GM23338 (cell line): ENCODE results near the gene KIF22. TPM values are rescaled to one million over a fixed set of nuclear protein-coding genes. Genes with fewer than 3 reads are reported as not detected.

Experiments used
- ATAC-seq: fragments of 200-7000 bp; cut with Tn5 transposase; 3 replicates; pipeline ENCODE4 v1.9.1; 2020
- DNase-seq: peaks from one replicate; pipeline ENCODE4 v3.0.0-alpha.2; 2015; ENCODE audit warnings: low spot score
- H2AFZ ChIP-seq: fragments of 200-600 bp; sonication (generic); 2 replicates; pipeline ENCODE4 v1.8.0; 2016; ENCODE audit warnings: antibody characterized with exemption, mild to moderate bottlenecking, moderate library complexity
- H3F3A ChIP-seq: fragments of 200-600 bp; sonication (generic); replicated peaks from 2 replicates; pipeline ENCODE4 v1.8.0; 2017; ENCODE audit warnings: antibody characterized with exemption, mixed run types, low read depth
- H3K27ac ChIP-seq: fragments of 200-600 bp; sonication (generic); 2 replicates; pipeline ENCODE4 v1.6.1; 2016; ENCODE audit warnings: low read depth
- H3K27me3 ChIP-seq: fragments of 200-600 bp; sonication (generic); 2 replicates; pipeline ENCODE4 v1.8.0; 2016; ENCODE audit warnings: mild to moderate bottlenecking, mixed run types, moderate library complexity; ENCODE audit not compliant: insufficient read depth
- H3K36me3 ChIP-seq: fragments of 200-600 bp; sonication (generic); 2 replicates; pipeline ENCODE4 v1.8.0; 2016; ENCODE audit warnings: mild to moderate bottlenecking; ENCODE audit not compliant: insufficient read depth
- H3K4me1 ChIP-seq: fragments of 200-600 bp; sonication (generic); 2 replicates; pipeline ENCODE4 v1.8.0; 2016; ENCODE audit warnings: mild to moderate bottlenecking, moderate library complexity; ENCODE audit not compliant: insufficient read depth
- H3K4me2 ChIP-seq: fragments of 200-600 bp; sonication (generic); 2 replicates; pipeline ENCODE4 v1.7.1; 2017; ENCODE audit warnings: mixed run types
- H3K4me3 ChIP-seq: fragments of 200-600 bp; sonication (generic); 2 replicates; pipeline ENCODE4 v1.6.1; 2016; ENCODE audit warnings: mixed run types
- H3K79me2 ChIP-seq: fragments of 200-600 bp; sonication (generic); replicated peaks from 2 replicates; pipeline ENCODE4 v1.8.0; 2017; ENCODE audit warnings: mild to moderate bottlenecking; ENCODE audit not compliant: insufficient read depth
- H3K9me2 ChIP-seq: fragments of 200-600 bp; sonication (generic); 2 replicates; pipeline ENCODE4 v1.8.0; 2017; ENCODE audit not compliant: insufficient read depth
- H4K20me1 ChIP-seq: fragments of 200-600 bp; sonication (generic); replicated peaks from 2 replicates; pipeline ENCODE4 v1.8.0; 2017; ENCODE audit warnings: mild to moderate bottlenecking; ENCODE audit not compliant: insufficient read depth
- H3K27ac Mint-ChIP-seq: 2 replicates; pipeline ENCODE4 v1.8.0; 2020; ENCODE audit warnings: inconsistent platforms, mild to moderate bottlenecking, moderate library complexity, mixed read lengths
- H3K27me3 Mint-ChIP-seq: 3 replicates; pipeline ENCODE4 v1.8.0; 2022; ENCODE audit warnings: low read depth, mild to moderate bottlenecking, moderate library complexity, mixed read lengths, inconsistent platforms; ENCODE audit not compliant: insufficient read depth, poor library complexity
- H3K36me3 Mint-ChIP-seq: 3 replicates; pipeline ENCODE4 v1.8.0; 2021; ENCODE audit warnings: low read depth, mild to moderate bottlenecking, inconsistent platforms, moderate library complexity, mixed read lengths
- H3K4me1 Mint-ChIP-seq: 3 replicates; pipeline ENCODE4 v1.8.0; 2020; ENCODE audit warnings: mild to moderate bottlenecking, inconsistent platforms, mixed read lengths
- H3K4me3 Mint-ChIP-seq: 3 replicates; pipeline ENCODE4 v1.8.0; 2021; ENCODE audit warnings: moderate library complexity, mild to moderate bottlenecking, inconsistent platforms, mixed read lengths
- H3K9me3 Mint-ChIP-seq: 3 replicates; pipeline ENCODE4 v1.8.0; 2020; ENCODE audit warnings: moderate library complexity, mild to moderate bottlenecking, inconsistent platforms, mixed read lengths
- EZH2 ChIP-seq: fragments of 200-600 bp; sonication (generic); IDR thresholded peaks from one replicate; pipeline ENCODE4 v1.8.0; 2017; ENCODE audit warnings: antibody characterized with exemption, mild to moderate bottlenecking, low read depth; ENCODE audit not compliant: unreplicated experiment
- JUNB ChIP-seq: IDR thresholded peaks from one replicate; pipeline ENCODE4 v1.6.1; 2016; ENCODE audit warnings: antibody characterized with exemption; ENCODE audit not compliant: unreplicated experiment
- NANOG ChIP-seq: IDR thresholded peaks from 2 replicates; pipeline ENCODE4 v1.6.1; 2016; ENCODE audit warnings: antibody characterized with exemption, borderline replicate concordance
- POLR2AphosphoS5 ChIP-seq: IDR thresholded peaks from 2 replicates; pipeline ENCODE4 v1.6.1; 2016; ENCODE audit warnings: antibody characterized with exemption, low read depth
- REST ChIP-seq: IDR thresholded peaks from one replicate; pipeline ENCODE4 v1.6.1; 2018; ENCODE audit warnings: antibody characterized with exemption; ENCODE audit not compliant: unreplicated experiment
- STAT1 ChIP-seq: IDR thresholded peaks from one replicate; pipeline ENCODE4 v1.6.1; 2016; ENCODE audit warnings: antibody characterized with exemption; ENCODE audit not compliant: unreplicated experiment
- ZNF114 ChIP-seq: fragments of 250-450 bp; sonication (Bioruptor Pico); IDR thresholded peaks from 2 replicates; pipeline ENCODE4 v1.5.0; 2020; ENCODE audit warnings: mild to moderate bottlenecking, moderate library complexity
- ZNF331 ChIP-seq: fragments of 250-450 bp; sonication (Bioruptor Pico); IDR thresholded peaks from 2 replicates; pipeline ENCODE4 v1.5.0; 2020; ENCODE audit warnings: low read depth, mild to moderate bottlenecking, moderate library complexity
- ZNF462 ChIP-seq: fragments of 250-450 bp; sonication (Bioruptor Pico); IDR thresholded peaks from 2 replicates; pipeline ENCODE4 v1.5.0; 2020; ENCODE audit warnings: mild to moderate bottlenecking, moderate library complexity
- polyA plus RNA-seq: library from polyadenylated mRNA; unstranded; fragments of >200 nt; fragmentation: Nextera tagmentation; extraction: Ambion mirVana; gene quantifications from 2 replicates; pipeline ENCODE4 v1.2.1, GENCODE V29; 2016
- total RNA-seq: library from RNA; depleted of rRNA; stranded (reverse); fragments of >200 nt; shearing (Covaris generic); gene quantifications from 2 replicates; pipeline ENCODE4 v1.2.3, GENCODE V29; 2014
- TF ChIP-seq, protein P1 (sequence below), 2 experiments: fragments of 200-600 bp in 1 of 2; sonication (generic) in 1 of 2; conservative IDR thresholded peaks; 2 replicates each; pipeline versions ENCODE4 v1.5.1 to v1.6.1; 2016 to 2017; ENCODE audit warnings: antibody characterized with exemption in 2 of 2, low read depth in 2 of 2, mild to moderate bottlenecking in 2 of 2, moderate library complexity in 1 of 2

Gene KIF22
- total and polyA plus RNA-seq, 2 experiments from 2014 or later = 110 to 192 TPM

- H3K4me3 Mint-ChIP-seq = no peak overlapping the region
- H3K4me1 ChIP-seq = no peaks in the 10 kb centered on the region
- no peak overlapping the region for H3K4me2 ChIP-seq
- H3K79me2 ChIP-seq = no peaks in the 10 kb centered on the region
- no peak for DNase-seq
- H3K27ac Mint-ChIP-seq = no peak overlapping the region
- no peak for ATAC-seq
- H3K27me3 Mint-ChIP-seq = peaks cover 9% of the 10 kb centered on the region
- H3K27me3 ChIP-seq = no peaks in the 10 kb centered on the region
- peaks cover 8% of the 10 kb centered on the region; the same call in 2 of the 3 replicates for H3K4me1 Mint-ChIP-seq
- no peaks in the 10 kb centered on the region for H3K36me3 ChIP-seq
- no peak overlapping the region for H3K27ac ChIP-seq
- no peak overlapping the region for H2AFZ ChIP-seq
- H3K4me3 ChIP-seq = no peak overlapping the region
- H3F3A ChIP-seq = no peaks in the 10 kb centered on the region
- no peaks in the 10 kb centered on the region for H4K20me1 ChIP-seq
- no peaks in the 10 kb centered on the region for H3K9me2 ChIP-seq
- no peaks in the 10 kb centered on the region for H3K36me3 Mint-ChIP-seq
- no peak for TF ChIP-seq POLR2AphosphoS5
- no peaks in the 10 kb centered on the region; the same call in 2 of the 3 replicates for H3K9me3 Mint-ChIP-seq
Observed at GRCh38 chr16:29844575-29845331, 54.2 kb downstream of the KIF22 start.

- Mint-ChIP-seq H3K27ac (no peak overlapping the region; the same call in 1 of the 2 replicates), H3K9me3 (no peaks in the 10 kb centered on the region; the same call in 2 of the 3 replicates), H3K4me1 (peaks cover 12% of the 10 kb centered on the region), H3K4me3 (no peak overlapping the region), H3K27me3 (peaks cover 6% of the 10 kb centered on the region), H3K36me3 (no peaks in the 10 kb centered on the region; the same call in 2 of the 3 replicates)
- H3K4me3 ChIP-seq = no peak overlapping the region
- no peaks in the 10 kb centered on the region for H3K4me1 ChIP-seq
- 0 out of 2 replicates have a peak, but pooled peaks cover under 1% of the 10 kb centered on the region for H3F3A ChIP-seq
- no peak overlapping the region for H3K27ac ChIP-seq
- no peaks in the 10 kb centered on the region for H3K36me3 ChIP-seq
- H3K9me2 ChIP-seq = no peaks in the 10 kb centered on the region
- no peak overlapping the region for H2AFZ ChIP-seq
- no peaks in the 10 kb centered on the region for H3K27me3 ChIP-seq
- H3K79me2 ChIP-seq = no peaks in the 10 kb centered on the region
- DNase-seq (no peak), ATAC-seq (no peak)
- H3K4me2 ChIP-seq = no peak overlapping the region
- no peaks in the 10 kb centered on the region for H4K20me1 ChIP-seq
- TF ChIP-seq EZH2 = no peak
- TF ChIP-seq, protein P1, sequence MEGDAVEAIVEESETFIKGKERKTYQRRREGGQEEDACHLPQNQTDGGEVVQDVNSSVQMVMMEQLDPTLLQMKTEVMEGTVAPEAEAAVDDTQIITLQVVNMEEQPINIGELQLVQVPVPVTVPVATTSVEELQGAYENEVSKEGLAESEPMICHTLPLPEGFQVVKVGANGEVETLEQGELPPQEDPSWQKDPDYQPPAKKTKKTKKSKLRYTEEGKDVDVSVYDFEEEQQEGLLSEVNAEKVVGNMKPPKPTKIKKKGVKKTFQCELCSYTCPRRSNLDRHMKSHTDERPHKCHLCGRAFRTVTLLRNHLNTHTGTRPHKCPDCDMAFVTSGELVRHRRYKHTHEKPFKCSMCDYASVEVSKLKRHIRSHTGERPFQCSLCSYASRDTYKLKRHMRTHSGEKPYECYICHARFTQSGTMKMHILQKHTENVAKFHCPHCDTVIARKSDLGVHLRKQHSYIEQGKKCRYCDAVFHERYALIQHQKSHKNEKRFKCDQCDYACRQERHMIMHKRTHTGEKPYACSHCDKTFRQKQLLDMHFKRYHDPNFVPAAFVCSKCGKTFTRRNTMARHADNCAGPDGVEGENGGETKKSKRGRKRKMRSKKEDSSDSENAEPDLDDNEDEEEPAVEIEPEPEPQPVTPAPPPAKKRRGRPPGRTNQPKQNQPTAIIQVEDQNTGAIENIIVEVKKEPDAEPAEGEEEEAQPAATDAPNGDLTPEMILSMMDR (conservative IDR thresholded peaks at IDR 0.05; ENCODE audit: low read depth in 2 of 2) = no peak
- no peak for TF ChIP-seq STAT1
- no peak for TF ChIP-seq JUNB
- TF ChIP-seq POLR2AphosphoS5 = no peak
- no peak for TF ChIP-seq REST
- no peak for TF ChIP-seq NANOG
- TF ChIP-seq ZNF114 (CRISPR knock-in tag) = no peak
- no peak for TF ChIP-seq ZNF331
- no peak for TF ChIP-seq ZNF462
Observed at GRCh38 chr16:29845656-29846055, 55.1 kb downstream of the KIF22 start.
